Neural cell (in vitro differentiated cells): Measurements from ENCODE around the gene CDH4.

Experiments
- MXI1 ChIP-seq: fragments of 450-650 bp; conservative IDR thresholded peaks from 2 replicates; pipeline ENCODE4 v1.6.1; 2014; ENCODE audit warnings: antibody characterized with exemption, mild to moderate bottlenecking; ENCODE audit not compliant: poor library complexity, severe bottlenecking
- POLR2AphosphoS5 ChIP-seq: IDR thresholded peaks from 2 replicates; pipeline ENCODE4 v1.6.1; 2012
- TF ChIP-seq, protein P1 (sequence below): fragments of 450-650 bp; IDR thresholded peaks from 2 replicates; pipeline ENCODE4 v1.5.1; 2014; ENCODE audit warnings: antibody characterized with exemption, mild to moderate bottlenecking, moderate library complexity; ENCODE audit not compliant: poor library complexity, severe bottlenecking
- TF ChIP-seq, protein P2 (sequence below): IDR thresholded peaks from 2 replicates; pipeline ENCODE4 v1.6.1; 2012; ENCODE audit warnings: borderline replicate concordance

DNA sequence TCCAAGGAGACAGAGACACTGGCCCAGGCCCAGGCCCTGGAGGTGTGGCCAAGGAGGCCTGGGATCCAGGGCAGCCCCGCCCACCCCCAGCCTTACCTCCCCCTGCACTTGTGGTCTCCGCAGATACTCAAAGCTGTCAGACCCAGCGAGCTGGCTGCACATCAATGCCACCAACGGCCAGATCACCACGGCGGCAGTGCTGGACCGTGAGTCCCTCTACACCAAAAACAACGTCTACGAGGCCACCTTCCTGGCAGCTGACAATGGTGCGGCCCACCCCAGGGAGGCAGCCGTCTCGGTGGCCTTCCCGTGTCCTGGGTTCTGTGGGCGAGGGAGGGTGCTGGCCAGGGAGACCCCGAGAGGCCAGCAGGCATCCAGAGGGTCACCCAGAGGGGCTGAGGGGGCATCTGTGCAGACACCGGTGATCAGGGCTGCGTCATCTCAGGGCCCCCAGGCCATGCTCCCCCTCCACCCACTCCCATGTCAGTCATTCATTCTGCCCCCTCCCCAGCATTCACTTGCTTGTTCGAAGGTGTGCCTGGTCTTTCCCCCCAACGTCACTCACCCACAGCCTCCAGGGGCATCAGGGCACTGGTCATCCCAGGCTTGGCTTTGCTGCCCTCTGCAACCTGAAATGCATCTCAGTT, 672.3 kb downstream of the CDH4 start:
- TF ChIP-seq POLR2AphosphoS5 (no peak), MXI1 (no peak)
- TF ChIP-seq, protein P1, sequence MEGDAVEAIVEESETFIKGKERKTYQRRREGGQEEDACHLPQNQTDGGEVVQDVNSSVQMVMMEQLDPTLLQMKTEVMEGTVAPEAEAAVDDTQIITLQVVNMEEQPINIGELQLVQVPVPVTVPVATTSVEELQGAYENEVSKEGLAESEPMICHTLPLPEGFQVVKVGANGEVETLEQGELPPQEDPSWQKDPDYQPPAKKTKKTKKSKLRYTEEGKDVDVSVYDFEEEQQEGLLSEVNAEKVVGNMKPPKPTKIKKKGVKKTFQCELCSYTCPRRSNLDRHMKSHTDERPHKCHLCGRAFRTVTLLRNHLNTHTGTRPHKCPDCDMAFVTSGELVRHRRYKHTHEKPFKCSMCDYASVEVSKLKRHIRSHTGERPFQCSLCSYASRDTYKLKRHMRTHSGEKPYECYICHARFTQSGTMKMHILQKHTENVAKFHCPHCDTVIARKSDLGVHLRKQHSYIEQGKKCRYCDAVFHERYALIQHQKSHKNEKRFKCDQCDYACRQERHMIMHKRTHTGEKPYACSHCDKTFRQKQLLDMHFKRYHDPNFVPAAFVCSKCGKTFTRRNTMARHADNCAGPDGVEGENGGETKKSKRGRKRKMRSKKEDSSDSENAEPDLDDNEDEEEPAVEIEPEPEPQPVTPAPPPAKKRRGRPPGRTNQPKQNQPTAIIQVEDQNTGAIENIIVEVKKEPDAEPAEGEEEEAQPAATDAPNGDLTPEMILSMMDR: no peak
- TF ChIP-seq, protein P2, sequence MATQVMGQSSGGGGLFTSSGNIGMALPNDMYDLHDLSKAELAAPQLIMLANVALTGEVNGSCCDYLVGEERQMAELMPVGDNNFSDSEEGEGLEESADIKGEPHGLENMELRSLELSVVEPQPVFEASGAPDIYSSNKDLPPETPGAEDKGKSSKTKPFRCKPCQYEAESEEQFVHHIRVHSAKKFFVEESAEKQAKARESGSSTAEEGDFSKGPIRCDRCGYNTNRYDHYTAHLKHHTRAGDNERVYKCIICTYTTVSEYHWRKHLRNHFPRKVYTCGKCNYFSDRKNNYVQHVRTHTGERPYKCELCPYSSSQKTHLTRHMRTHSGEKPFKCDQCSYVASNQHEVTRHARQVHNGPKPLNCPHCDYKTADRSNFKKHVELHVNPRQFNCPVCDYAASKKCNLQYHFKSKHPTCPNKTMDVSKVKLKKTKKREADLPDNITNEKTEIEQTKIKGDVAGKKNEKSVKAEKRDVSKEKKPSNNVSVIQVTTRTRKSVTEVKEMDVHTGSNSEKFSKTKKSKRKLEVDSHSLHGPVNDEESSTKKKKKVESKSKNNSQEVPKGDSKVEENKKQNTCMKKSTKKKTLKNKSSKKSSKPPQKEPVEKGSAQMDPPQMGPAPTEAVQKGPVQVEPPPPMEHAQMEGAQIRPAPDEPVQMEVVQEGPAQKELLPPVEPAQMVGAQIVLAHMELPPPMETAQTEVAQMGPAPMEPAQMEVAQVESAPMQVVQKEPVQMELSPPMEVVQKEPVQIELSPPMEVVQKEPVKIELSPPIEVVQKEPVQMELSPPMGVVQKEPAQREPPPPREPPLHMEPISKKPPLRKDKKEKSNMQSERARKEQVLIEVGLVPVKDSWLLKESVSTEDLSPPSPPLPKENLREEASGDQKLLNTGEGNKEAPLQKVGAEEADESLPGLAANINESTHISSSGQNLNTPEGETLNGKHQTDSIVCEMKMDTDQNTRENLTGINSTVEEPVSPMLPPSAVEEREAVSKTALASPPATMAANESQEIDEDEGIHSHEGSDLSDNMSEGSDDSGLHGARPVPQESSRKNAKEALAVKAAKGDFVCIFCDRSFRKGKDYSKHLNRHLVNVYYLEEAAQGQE: no peak
